CD1c-positive myeloid dendritic cell (primary cell): Measurements from ENCODE around the gene PODXL2.
"Not testable (repeated sequence)": the region's sequence is repeated elsewhere in the genome, so short reads cannot be mapped to it uniquely, and the experiment has no call there.

ENCODE experiments used
- DNase-seq: peaks from one replicate; pipeline ENCODE4 v3.0.0-alpha.2; 2016; ENCODE audit errors: extremely low spot score

The PODXL2 gene

GRCh38 chr3:127675651-127676391 lies 46.8 kb downstream of the PODXL2 start:
- no peak for DNase-seq

GRCh38 chr3:127676456-127676855 lies 47.5 kb downstream of the PODXL2 start:
- DNase-seq, result no peak

DNA sequence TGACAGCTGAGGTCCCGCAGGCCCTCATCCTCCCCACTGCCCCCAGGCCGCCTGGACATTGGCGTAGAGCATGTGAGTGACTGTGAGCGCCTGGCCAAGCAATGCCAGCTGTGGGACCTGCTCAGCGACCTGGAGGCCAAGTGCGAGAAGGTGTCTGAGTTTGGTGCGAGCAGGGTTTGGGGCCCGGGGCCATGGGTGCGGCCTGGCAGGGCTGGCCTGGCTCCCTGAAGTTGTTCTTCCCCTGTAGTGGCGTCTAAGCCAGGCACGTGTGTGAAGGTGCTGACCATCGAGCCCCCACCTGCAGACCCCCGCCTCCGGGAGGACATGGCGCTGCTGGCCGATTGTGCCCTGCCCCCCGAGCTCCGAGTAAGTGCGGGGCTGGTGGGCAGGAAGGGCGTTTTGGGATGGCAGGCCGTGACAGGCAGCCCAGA lies 48.0 kb downstream of the PODXL2 start:
- DNase-seq, result no peak

- DNase-seq, result no peak
Measured at GRCh38 chr3:127677541-127678314, 48.7 kb downstream of the PODXL2 start.

DNA sequence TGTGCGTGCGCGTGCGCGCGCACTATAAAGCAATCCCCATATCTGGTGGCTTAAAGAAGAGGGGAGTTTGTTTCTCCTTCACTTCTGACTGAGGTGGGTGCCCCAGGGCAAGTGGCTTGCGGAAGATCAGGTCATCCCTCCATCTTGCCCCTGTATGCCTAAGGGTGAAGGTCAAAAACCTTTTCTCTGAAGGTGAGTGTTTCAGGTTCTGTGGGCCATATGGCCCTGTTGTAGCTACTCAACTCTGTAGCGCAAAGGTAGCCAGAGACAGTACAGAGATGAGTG lies 49.3 kb downstream of the PODXL2 start:
- DNase-seq, result no peak

DNA sequence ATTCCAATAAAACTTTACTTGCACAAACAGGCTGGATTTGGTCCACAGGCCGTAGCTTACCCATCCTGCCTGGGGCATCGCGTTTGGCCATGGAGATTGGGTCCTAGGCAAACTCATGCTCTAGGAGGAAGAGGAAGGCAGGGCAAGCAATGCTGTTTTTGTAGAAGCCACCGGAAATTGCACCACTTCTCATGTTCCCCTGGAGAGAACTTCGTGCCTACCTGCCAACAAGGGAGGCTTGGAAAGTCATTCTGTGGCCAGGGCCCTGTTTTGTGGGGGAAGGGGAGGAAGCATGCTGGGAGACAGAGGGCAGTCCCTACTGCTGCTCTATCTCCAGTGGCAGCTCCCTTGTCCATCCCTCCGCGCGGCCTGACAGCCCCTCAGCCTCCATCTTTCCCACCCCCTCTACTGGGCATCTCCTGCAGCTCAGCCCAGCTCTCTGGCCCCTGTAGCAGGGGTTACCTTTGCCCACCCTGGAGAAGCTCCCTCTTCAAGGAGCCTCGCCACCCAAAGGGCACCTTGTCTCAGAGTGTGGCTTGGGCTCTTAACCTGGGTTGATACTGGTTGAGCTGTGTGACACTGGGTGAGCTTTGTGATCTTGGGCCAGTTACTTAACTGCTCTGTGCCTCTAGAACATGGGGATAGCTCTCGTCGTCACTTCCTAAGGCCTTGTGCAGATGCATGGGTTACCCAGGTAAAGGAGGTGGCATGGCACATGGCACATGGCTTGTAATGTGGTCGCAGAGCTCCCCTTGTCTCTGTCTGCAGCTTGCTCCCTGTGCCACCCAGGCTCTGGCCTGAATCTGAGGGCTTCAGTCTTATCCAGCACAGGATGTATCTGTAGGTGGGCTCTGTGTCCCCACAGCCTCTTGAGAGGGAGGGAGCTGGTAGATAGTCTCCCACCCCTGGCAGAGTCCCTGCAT lies 49.9 kb downstream of the PODXL2 start:
- DNase-seq, result peak; percentile 40

GRCh38 chr3:127679534-127680145 lies 50.7 kb downstream of the PODXL2 start:
- DNase-seq, result no peak

- no peak for DNase-seq
Measured at GRCh38 chr3:127680146-127680661, 51.2 kb downstream of the PODXL2 start.

- no peak for DNase-seq
Measured at GRCh38 chr3:127680798-127681221, 51.8 kb downstream of the PODXL2 start.

- DNase-seq, result not testable (repeated sequence)
Measured at GRCh38 chr3:127682175-127682554, 53.2 kb downstream of the PODXL2 start.

GRCh38 chr3:127682561-127682960 lies 53.6 kb downstream of the PODXL2 start:
- no peak for DNase-seq

DNA sequence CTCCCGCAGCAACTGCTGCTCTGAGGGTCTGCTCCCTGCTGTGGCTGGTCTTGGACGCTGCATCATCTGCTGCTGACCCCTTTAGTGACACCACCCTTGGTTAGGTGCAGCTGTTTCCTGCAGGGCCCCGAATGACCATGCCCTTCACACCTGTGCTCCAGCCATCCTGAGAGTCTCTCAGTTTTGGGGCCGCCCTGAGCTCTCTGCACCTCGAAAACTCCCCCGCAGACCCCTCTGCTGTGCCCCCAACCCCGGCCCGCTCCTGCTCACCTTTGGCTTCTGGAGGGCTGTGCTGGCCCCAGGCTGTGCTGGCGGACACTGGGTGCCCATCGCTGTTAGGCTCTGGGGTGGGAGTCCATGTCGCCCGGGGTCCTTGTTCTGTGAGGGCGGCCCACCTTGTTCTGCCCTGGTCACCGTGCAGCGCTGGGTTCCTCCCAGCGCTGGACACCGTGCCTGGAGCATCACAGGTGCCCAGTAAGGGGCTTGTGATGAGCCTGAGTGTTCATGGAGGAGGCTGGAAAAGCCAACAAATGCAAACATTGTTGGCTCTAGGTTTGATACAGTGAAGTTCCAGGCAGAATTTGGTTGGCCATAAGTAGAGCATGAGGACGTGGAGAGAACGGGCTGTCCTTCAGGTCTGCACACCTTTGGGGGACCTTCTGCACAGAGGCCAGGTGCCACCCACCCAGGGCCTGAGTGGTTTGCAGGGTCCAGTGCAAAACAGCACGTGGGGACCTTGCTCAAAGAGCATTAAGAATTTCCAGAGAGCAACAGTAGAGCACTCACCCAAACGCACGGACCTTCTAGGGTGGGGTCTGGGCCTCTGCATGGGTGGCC lies 56.1 kb downstream of the PODXL2 start:
- DNase-seq, result no peak

GRCh38 chr3:127685708-127686511 lies 56.9 kb downstream of the PODXL2 start:
- no peak for DNase-seq

- no peak for DNase-seq
Measured at GRCh38 chr3:127686512-127686894, 57.5 kb downstream of the PODXL2 start.

DNA sequence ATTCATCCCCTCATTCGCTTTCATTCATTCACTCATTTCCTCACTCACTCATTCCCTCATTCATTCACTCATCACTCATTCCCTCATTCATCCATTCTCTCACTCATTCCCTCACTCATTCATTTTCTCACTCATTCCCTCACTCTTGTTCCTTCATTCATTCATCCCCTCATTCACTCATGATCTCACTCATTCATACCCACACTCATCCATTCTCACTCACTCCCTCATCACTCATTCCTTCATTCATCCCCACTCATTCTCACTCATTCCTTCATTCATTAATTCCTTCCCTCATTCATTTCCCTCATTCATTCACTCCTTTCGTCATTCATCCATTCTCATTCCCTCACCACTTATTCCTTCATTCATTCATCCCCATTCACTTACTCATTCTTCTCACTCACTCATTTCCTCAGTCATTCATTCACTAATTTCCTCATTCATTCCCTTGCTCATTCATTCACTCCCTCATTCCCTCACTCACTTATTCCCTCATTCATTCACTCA lies 58.3 kb downstream of the PODXL2 start:
- no peak for DNase-seq

- no peak for DNase-seq
Measured at GRCh38 chr3:127688022-127688415, 59.0 kb downstream of the PODXL2 start.

DNA sequence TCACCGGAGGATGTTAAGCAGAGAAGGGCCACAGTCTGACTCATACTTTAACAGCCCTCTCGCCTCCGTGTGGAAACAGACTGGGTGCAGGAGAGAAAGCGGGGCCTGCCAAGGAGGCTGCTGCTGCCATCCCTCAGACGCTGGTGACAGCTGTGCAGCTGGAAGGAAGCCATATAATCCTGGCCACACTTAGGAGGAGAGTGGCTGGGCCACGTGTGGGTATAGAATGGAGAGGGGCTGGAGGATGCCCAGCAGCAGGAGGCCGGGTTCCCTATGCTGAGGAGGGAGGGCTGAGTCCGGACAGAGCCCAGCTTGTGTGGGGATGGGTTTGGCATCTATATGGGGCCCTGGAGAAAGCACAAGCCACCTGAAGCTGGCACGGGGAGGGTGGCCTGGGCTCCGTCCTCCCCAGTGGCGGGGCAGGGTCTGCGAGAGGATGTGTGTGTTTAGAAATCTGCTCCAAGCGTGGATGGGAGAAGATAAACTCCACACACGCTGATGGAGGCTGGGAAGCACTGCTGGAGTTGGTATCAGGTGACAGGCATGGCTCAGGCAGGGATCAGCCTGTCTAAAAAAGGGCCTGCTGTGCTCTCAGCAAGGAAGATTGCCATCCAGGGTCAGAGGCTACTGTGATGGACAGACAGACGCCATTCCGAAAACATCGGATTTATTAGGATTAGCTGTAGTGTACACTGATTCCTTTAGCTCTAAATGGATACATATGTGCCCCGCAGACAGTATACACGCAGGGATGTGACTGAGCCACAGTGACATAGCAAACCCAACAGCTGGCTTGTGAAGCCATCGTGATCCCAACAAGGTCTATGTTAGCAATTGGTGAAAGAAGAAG lies 59.7 kb downstream of the PODXL2 start:
- no peak for DNase-seq

- DNase-seq, result no peak
Measured at GRCh38 chr3:127689266-127689860, 60.4 kb downstream of the PODXL2 start.
